Stimulated activated CD4-positive, alpha-beta T cell treated with anti-CD3 and anti-CD28 coated beads, TNF-alpha, amount 100 ng/mL, for 48 hours (primary cell): ENCODE measurements around the gene CELSR2.

ENCODE experiments used
- DNase-seq, 3 donors: peaks; one replicate each; pipeline ENCODE4 v3.0.0-alpha.2; 2020; ENCODE audit warnings: low read depth in 3 of 3

Gene CELSR2

GRCh38 chr1:109252167-109252892, 3.0 kb downstream of the CELSR2 start:
- no peak for DNase-seq

- no peak for DNase-seq
Observed at GRCh38 chr1:109252893-109253802, 3.8 kb downstream of the CELSR2 start.

- DNase-seq = no peak
Observed at GRCh38 chr1:109253803-109254620, 4.7 kb downstream of the CELSR2 start.

GRCh38 chr1:109254621-109255096, 5.3 kb downstream of the CELSR2 start:
- DNase-seq = no peak

DNA sequence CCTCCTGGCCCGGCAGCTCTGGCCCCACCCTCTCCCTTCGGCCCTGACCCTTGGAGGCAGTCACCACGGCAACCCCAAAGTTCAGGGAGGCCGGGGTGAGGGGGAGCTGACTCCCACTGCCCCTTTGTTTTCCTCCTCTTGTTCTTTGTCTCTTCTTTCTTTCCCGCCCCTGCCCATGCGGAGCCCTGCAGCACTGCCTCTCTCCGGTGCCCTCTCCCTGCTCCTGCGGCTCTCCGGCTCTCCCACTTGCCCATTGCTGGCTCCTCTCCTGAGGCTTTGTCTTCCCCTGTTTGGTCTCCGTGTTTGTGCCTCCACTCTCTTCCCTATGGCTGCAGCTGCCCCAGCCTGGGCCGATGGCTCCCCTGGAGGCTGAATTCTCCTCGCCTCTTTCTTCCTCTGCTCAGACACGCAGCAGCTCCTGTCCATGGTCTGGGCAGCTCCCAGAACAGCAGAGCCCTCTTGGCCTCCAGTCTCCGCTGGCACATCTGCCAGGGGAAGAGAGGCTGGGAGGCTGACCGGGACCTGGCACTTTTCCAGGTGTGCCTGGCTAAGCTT, 5.8 kb downstream of the CELSR2 start:
- DNase-seq = no peak

DNA sequence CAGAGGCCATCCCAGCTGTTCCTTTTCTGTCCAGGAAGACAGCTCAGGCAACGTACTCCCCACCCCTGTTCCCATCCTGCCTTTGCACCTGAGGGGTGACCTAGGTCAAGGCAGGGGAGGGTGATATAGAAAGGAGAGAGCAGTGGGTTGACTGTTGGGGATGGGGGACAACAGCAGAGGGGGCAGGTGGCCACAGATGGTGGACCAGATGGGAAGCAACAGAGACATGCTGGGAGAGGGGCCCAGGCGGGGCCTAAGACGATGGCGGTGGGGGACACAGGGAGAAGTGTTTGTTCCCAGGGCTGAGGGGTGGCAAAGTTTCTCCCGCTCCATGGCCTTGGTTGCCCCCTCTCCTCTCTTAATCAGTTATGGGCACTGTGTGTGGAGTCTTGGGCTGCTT, 6.3 kb downstream of the CELSR2 start:
- no peak for DNase-seq

- DNase-seq = no peak
Observed at GRCh38 chr1:109256085-109256484, 6.7 kb downstream of the CELSR2 start.

GRCh38 chr1:109256971-109257681, 7.8 kb downstream of the CELSR2 start:
- DNase-seq = no peak

- no peak for DNase-seq
Observed at GRCh38 chr1:109257682-109258421, 8.5 kb downstream of the CELSR2 start.

GRCh38 chr1:109258481-109259466, 9.4 kb downstream of the CELSR2 start:
- DNase-seq = no peak

- DNase-seq = no peak
Observed at GRCh38 chr1:109259674-109260557, 10.6 kb downstream of the CELSR2 start.

DNA sequence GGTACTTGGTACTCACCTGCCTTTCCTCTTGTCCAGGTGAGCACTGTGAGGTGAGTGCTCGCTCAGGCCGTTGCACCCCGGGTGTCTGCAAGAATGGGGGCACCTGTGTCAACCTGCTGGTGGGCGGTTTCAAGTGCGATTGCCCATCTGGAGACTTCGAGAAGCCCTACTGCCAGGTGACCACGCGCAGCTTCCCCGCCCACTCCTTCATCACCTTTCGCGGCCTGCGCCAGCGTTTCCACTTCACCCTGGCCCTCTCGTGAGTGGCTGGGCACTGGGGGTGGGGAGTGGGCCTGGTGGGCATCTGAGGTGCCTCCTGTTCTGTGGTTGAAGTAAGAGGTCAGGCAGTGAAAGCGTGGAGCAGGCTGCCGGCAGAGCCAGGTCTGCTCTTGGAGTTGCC, 11.7 kb downstream of the CELSR2 start:
- DNase-seq = no peak

- DNase-seq = no peak
Observed at GRCh38 chr1:109261578-109261977, 12.2 kb downstream of the CELSR2 start.

DNA sequence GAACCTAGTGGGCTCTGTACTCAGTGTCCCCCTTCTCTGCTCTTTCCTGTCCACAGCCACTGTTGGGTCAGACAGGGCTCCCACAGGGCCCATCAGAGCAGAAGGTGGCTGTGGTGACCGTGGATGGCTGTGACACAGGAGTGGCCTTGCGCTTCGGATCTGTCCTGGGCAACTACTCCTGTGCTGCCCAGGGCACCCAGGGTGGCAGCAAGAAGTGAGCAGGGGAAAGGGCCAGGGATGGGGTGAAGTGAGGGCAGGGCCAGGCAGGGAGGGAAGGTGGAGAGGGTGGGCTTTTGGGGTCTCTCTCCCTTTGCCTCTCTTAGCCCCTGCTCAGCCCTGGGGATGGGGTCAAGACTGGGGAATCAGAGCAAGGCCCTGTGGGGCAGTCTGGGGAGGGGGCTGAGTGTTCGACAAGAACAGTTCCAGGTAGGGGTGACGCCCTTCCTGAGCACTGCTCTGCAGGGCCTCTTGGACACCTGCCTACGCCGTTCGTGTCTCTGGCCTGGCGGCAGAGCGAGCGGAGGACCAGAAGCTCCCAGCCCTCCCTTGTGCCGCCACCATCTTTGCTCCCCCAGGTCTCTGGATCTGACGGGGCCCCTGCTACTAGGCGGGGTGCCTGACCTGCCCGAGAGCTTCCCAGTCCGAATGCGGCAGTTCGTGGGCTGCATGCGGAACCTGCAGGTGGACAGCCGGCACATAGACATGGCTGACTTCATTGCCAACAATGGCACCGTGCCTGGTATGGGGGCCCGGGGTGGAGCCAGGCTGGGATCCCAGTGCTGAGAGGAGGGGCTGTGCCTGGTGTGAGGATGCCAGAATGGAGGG, 13.1 kb downstream of the CELSR2 start:
- no peak for DNase-seq

- DNase-seq = no peak
Observed at GRCh38 chr1:109263234-109263596, 13.9 kb downstream of the CELSR2 start.

DNA sequence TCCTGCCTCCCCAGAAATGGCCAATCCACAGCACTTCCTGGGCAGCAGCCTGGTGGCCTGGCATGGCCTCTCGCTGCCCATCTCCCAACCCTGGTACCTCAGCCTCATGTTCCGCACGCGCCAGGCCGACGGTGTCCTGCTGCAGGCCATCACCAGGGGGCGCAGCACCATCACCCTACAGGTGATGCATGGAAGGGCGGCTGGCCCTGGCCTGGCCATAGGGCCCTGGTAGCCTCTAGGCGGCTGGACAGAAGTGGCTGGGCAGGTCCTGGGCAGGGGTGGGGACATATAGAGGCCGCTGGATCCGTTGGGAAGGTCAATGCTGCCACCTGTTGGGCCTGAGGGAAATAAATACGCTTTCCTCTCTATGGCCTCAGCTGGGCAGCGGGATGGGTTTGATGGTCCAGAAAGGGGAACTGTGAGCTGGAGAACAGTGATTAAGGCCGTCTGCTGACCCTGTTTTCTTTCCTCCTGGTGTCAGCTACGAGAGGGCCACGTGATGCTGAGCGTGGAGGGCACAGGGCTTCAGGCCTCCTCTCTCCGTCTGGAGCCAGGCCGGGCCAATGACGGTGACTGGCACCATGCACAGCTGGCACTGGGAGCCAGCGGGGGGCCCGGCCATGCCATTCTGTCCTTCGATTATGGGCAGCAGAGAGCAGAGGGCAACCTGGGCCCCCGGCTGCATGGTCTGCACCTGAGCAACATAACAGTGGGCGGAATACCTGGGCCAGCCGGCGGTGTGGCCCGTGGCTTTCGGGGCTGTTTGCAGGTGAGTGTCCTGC, 14.4 kb downstream of the CELSR2 start:
- DNase-seq = peak; percentile 69 to 78 (median 74)
